Measurements from ENCODE around the gene SEH1L.

SEH1L gene

DNA sequence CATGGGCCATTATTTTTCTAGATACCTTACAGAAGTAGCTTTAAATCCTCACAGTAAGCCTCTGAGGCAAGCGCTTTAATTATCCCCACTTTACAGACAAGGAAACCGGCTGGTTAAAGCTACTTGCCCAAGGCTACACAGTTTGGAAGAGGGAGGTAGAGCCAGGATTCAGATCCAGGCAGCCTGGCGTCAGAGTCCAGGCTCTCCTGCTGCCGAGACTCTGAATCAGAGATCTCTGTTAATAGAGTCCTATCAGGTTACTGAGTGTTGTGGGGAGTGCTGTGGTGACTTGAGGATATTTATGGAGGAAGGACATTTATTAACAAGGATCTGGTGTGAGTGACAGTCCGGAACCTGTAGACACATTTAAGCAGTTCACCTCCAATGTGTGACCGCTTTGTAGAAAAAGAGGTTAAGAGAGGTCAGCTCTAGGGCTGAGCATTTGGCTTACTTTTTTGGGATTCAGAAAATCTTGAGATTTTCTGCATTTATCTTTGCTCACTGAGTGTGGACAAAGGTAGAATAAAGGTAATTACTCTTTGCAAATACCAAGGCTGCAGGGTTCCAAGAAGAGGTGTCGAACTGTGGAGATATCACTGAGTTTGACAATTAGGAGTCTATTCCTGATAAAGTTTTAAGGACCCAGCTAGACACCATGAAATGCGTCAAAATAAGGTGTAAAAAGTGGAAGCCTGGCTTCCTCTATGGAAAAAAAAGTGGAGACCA lies 41.7 kb downstream of the SEH1L start:
- no peak overlapping the region for H3K4me3 ChIP-seq (ENCODE audit: low read depth, low read length)
- DNase-seq (ENCODE audit: low read depth), result no peak
- TF ChIP-seq, protein P1, sequence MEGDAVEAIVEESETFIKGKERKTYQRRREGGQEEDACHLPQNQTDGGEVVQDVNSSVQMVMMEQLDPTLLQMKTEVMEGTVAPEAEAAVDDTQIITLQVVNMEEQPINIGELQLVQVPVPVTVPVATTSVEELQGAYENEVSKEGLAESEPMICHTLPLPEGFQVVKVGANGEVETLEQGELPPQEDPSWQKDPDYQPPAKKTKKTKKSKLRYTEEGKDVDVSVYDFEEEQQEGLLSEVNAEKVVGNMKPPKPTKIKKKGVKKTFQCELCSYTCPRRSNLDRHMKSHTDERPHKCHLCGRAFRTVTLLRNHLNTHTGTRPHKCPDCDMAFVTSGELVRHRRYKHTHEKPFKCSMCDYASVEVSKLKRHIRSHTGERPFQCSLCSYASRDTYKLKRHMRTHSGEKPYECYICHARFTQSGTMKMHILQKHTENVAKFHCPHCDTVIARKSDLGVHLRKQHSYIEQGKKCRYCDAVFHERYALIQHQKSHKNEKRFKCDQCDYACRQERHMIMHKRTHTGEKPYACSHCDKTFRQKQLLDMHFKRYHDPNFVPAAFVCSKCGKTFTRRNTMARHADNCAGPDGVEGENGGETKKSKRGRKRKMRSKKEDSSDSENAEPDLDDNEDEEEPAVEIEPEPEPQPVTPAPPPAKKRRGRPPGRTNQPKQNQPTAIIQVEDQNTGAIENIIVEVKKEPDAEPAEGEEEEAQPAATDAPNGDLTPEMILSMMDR (IDR thresholded peaks at IDR 0.05; ENCODE audit: low read depth, low read length, missing control alignments), result no peak

DNA sequence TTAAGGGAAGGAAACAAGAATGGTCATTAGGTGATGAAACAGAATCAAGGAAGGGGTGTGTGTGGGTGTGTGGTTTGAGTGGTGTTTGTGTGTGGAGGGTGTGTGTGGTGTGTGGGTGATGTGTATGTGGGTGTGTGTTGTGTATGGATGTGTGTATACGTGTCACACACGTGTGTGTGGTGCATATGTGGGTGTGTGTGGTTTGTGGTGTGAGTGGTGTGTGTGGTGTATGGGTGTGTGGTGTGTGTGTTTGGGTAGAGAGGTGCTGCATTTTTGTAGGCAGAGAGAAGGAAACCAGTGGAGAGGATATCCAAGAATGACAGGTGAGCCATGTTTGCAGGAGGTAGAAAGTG lies 42.3 kb downstream of the SEH1L start:
- TF ChIP-seq, protein P1 (IDR thresholded peaks at IDR 0.05; ENCODE audit: low read depth, low read length, missing control alignments), result no peak
- DNase-seq (ENCODE audit: low read depth), result no peak
- H3K4me3 ChIP-seq (ENCODE audit: low read depth, low read length), result peak overlapping the region; percentile 90; the same call in 1 of the 2 replicates

DNA sequence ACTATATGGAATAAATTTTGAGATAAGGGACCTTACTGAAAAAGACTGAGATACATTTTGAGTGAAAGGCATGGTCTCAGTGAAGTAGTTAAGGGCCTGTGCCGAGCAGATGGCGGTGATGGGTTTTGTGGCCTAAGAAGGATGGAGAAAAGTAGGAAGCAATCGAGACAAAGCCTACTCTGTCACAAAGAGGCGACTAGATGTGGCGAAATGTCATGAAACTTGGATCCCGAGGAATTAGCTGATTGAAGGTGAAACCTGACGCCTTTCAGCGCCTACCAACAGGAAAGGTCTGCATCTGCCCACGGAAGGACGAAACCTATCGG lies 42.8 kb downstream of the SEH1L start:
- no peak for DNase-seq (ENCODE audit: low read depth)
- TF ChIP-seq, protein P1 (IDR thresholded peaks at IDR 0.05; ENCODE audit: low read depth, low read length, missing control alignments), result no peak
- H3K4me3 ChIP-seq (ENCODE audit: low read depth, low read length), result peak overlapping the region; percentile 90

DNA sequence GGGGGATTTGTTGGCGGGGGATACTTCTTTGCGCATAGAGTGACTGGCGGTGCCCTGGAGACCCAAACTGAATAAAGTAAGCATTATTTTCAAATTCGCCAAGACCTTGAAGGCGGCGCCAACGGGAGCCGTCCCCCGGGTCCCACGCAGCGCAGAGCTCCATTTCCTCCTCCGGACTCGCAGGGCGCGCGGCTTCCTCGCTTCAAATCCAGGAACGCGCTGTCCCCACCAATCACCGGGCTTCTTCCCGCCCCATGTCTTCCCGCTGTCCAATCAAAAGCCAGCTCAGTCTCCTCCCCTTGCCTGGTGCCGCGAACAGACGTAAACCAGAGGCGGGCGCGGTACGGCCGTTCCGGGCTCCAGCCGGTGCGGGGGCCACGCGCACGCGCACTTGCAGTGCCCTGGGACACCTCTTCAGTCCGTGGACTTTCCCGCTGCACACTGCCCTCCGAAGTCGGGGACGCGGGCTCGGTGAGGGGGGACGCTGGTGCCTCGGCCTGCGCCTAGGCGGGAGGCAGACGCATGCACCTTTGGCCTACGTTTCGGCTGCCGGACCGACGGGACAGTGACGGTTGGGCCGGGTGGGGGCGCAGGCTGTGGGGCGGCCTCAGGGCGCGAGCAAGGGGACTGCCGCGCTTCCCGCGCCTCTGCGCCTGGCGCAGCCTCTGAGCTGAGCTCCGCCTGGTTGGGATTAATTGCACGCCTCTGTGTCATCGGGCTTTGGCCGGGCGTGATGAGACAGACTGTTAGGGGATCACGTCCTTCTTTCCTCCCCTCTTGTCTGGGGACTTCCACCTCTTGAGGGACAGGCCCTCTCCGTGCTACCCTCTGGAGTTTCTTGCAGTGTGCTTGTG lies 43.4 kb downstream of the SEH1L start, which contains the start of gene CEP192:
TSS of gene CEP192 (plus strand) at position 396 of the 854 bp plus-strand sequence. CDS start 8,063 bp downstream, outside the sequence.
- H3K4me3 ChIP-seq (ENCODE audit: low read depth, low read length), result peak within 1 kb of the TSS; percentile 90
- DNase-seq (ENCODE audit: low read depth), result peak; percentile 96

DNA sequence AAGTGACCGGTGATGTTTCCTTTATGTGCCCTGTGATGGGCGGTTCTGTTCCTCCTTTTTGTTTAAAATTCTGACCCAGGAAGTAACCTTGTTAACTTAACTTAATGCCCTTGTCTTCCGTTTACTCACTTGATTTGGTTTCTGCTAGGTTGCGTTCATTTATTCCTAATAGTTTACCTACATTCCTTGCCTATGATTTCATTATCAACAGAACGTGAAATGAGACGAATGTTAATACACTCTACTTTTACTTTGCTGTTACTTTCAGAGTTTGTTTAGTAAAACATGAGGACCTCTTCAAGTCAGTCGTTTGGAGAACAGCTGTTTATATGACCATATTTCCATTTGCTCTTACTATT lies 44.0 kb downstream of the SEH1L start:
- no peak for DNase-seq (ENCODE audit: low read depth)
- H3K4me3 ChIP-seq (ENCODE audit: low read depth, low read length), result peak overlapping the region; percentile 90
- TF ChIP-seq, protein P1 (IDR thresholded peaks at IDR 0.05; ENCODE audit: low read depth, low read length, missing control alignments), result no peak

More for the DNA sequence above, 43.4 kb downstream of the SEH1L start, which contains the start of gene CEP192:
- TF ChIP-seq, protein P1 (IDR thresholded peaks at IDR 0.05; ENCODE audit: low read depth, low read length, missing control alignments), result peak; percentile 27

DNA sequence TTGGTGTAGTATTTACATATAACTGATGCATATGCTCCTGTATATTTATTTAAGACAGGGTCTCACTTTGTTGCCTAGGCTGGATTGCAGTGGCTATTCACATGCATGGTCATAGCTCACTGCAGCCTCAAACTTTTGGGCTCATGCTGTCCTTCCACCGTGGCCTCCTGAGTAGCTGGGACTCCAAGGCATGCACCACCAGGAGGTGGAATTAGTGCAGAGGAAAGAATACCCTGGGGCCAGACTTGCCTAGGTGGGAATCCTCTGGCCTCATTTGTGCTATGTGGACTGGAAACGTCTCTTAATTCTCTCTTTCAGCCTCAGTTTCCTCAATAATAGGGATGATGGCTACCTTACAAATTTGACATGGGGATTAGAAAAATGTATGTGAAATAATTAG lies 45.6 kb downstream of the SEH1L start:
- TF ChIP-seq, protein P1 (IDR thresholded peaks at IDR 0.05; ENCODE audit: low read depth, low read length, missing control alignments), result no peak
- H3K4me3 ChIP-seq (ENCODE audit: low read depth, low read length), result no peak overlapping the region; the same call in 1 of the 2 replicates
- DNase-seq (ENCODE audit: low read depth), result no peak

Data from GM12864 (cell line).